Mesendoderm (in vitro differentiated cells): ENCODE measurements around the gene SLC44A2.

Experiments used
- DNase-seq: peaks from one replicate; pipeline ENCODE4 v3.0.0; 2013
- H2AK5ac ChIP-seq: 2 replicates; pipeline ENCODE4 v1.6.1; 2013; ENCODE audit warnings: low read length, inconsistent platforms
- H2BK120ac ChIP-seq: 2 replicates; pipeline ENCODE4 v1.6.1; 2013; ENCODE audit warnings: low read depth, mild to moderate bottlenecking, low read length, moderate library complexity, mixed read lengths
- H2BK15ac ChIP-seq: replicated peaks from 2 replicates; pipeline ENCODE4 v1.6.1; 2013; ENCODE audit warnings: low read depth, mild to moderate bottlenecking, moderate library complexity
- H2BK5ac ChIP-seq: 2 replicates; pipeline ENCODE4 v1.6.1; 2013; ENCODE audit warnings: low read length, inconsistent platforms
- H3K18ac ChIP-seq: 2 replicates; pipeline ENCODE4 v1.6.1; 2013; ENCODE audit warnings: mild to moderate bottlenecking, low read length, mixed read lengths
- H3K23ac ChIP-seq: one replicate; pipeline ENCODE4 v1.6.1; 2013; ENCODE audit warnings: low read length
- H3K27ac ChIP-seq: 2 replicates; pipeline ENCODE4 v1.5.1; 2013; ENCODE audit warnings: low read depth, mild to moderate bottlenecking, inconsistent platforms, low read length, moderate library complexity
- H3K27me3 ChIP-seq: 2 replicates; pipeline ENCODE4 v1.6.1; 2013; ENCODE audit warnings: low read length, control low read depth, mild to moderate bottlenecking, inconsistent platforms; ENCODE audit not compliant: insufficient read depth, poor library complexity
- H3K36me3 ChIP-seq: 2 replicates; pipeline ENCODE4 v1.6.1; 2013; ENCODE audit warnings: low read length, inconsistent platforms; ENCODE audit not compliant: control insufficient read depth, insufficient read depth
- H3K4ac ChIP-seq: one replicate; pipeline ENCODE4 v1.6.1; 2013; ENCODE audit warnings: low read depth, mild to moderate bottlenecking, low read length, moderate library complexity
- H3K4me1 ChIP-seq: 2 replicates; pipeline ENCODE4 v1.6.1; 2013; ENCODE audit warnings: low read depth, low read length, inconsistent platforms; ENCODE audit not compliant: control insufficient read depth
- H3K4me2 ChIP-seq: 2 replicates; pipeline ENCODE4 v1.6.1; 2013; ENCODE audit warnings: low read length
- H3K4me3 ChIP-seq: 2 replicates; pipeline ENCODE4 v1.5.1; 2013; ENCODE audit warnings: mild to moderate bottlenecking, low read length
- H3K56ac ChIP-seq: one replicate; pipeline ENCODE4 v1.6.1; 2013; ENCODE audit warnings: low read length
- H3K79me1 ChIP-seq: 2 replicates; pipeline ENCODE4 v1.6.1; 2013; ENCODE audit warnings: low read length, inconsistent platforms
- H3K79me2 ChIP-seq: 2 replicates; pipeline ENCODE4 v1.6.1; 2013; ENCODE audit warnings: mild to moderate bottlenecking, low read length; ENCODE audit not compliant: control insufficient read depth, insufficient read depth
- H3K9ac ChIP-seq: 2 replicates; pipeline ENCODE4 v1.6.1; 2013; ENCODE audit warnings: low read length, inconsistent platforms
- H4K5ac ChIP-seq: one replicate; pipeline ENCODE4 v1.6.1; 2013; ENCODE audit warnings: low read length
- H4K8ac ChIP-seq: one replicate; pipeline ENCODE4 v1.6.1; 2013; ENCODE audit warnings: low read depth, mild to moderate bottlenecking, control low read depth, low read length, moderate library complexity
- WGBS: extraction: QIAGEN DNeasy Blood & Tissue Kit; methylation state at CpG from one replicate; pipeline ENCODE4 v1.1.7; 2013; ENCODE audit warnings: low lambda C conversion rate, missing lambda C conversion rate; ENCODE audit not compliant: insufficient coverage; ENCODE audit errors: extremely low coverage; 5-methylcytosine and 5-hydroxymethylcytosine counted together

The SLC44A2 gene

GRCh38 chr19:10646456-10647159 is 21.3 kb downstream of the SLC44A2 start:
- no peak overlapping the region for H2BK120ac ChIP-seq
- WGBS, result no CpG with 5 or more reads among the region's 12 CpGs
- H3K79me2 ChIP-seq, result no peaks in the 10 kb centered on the region
- H2BK15ac ChIP-seq, result no peak overlapping the region
- H3K36me3 ChIP-seq, result no peaks in the 10 kb centered on the region
- no peaks in the 10 kb centered on the region for H3K27me3 ChIP-seq
- H3K4me3 ChIP-seq, result no peak overlapping the region
- H2AK5ac ChIP-seq, result no peak overlapping the region
- H3K79me1 ChIP-seq, result no peaks in the 10 kb centered on the region
- H2BK5ac ChIP-seq, result no peak overlapping the region
- no peak overlapping the region for H3K23ac ChIP-seq
- DNase-seq, result no peak
- no peak overlapping the region for H3K9ac ChIP-seq
- no peak overlapping the region for H3K18ac ChIP-seq
- H3K27ac ChIP-seq, result no peak overlapping the region
- peaks cover 6% of the 10 kb centered on the region for H3K4me1 ChIP-seq
- H4K8ac ChIP-seq, result no peak overlapping the region
- H3K4ac ChIP-seq, result no peak overlapping the region
- peak overlapping the region; percentile 56 for H3K56ac ChIP-seq
- no peak overlapping the region for H3K4me2 ChIP-seq
- H4K5ac ChIP-seq, result no peak overlapping the region

GRCh38 chr19:10648360-10648759 is 23.0 kb downstream of the SLC44A2 start:
- Histone ChIP-seq H3K4me2 (no peak overlapping the region), H3K23ac (no peak overlapping the region), H4K8ac (no peak overlapping the region), H3K4me1 (peaks cover 6% of the 10 kb centered on the region), H3K27me3 (no peaks in the 10 kb centered on the region), H2BK15ac (no peak overlapping the region), H3K9ac (no peak overlapping the region), H3K79me2 (peaks cover 4% of the 10 kb centered on the region), H3K36me3 (no peaks in the 10 kb centered on the region), H2BK5ac (no peak overlapping the region), H4K5ac (no peak overlapping the region), H3K56ac (no peak overlapping the region), H3K27ac (no peak overlapping the region), H2AK5ac (no peak overlapping the region), H3K18ac (no peak overlapping the region), H3K79me1 (peaks cover 4% of the 10 kb centered on the region), H2BK120ac (no peak overlapping the region), H3K4me3 (no peak overlapping the region), H3K4ac (no peak overlapping the region)
- no peak for DNase-seq
- WGBS, result no CpG with 5 or more reads among the region's 4 CpGs

GRCh38 chr19:10651851-10652250 is 26.5 kb downstream of the SLC44A2 start:
- Histone ChIP-seq H2AK5ac (no peak overlapping the region), H2BK5ac (no peak overlapping the region), H3K4me2 (no peak overlapping the region), H3K4me3 (no peak overlapping the region), H3K23ac (no peak overlapping the region), H3K36me3 (no peaks in the 10 kb centered on the region), H3K9ac (no peak overlapping the region), H3K4ac (no peak overlapping the region), H3K79me2 (peaks cover 27% of the 10 kb centered on the region), H4K5ac (no peak overlapping the region), H3K56ac (no peak overlapping the region), H4K8ac (no peak overlapping the region), H3K27me3 (no peaks in the 10 kb centered on the region), H2BK120ac (no peak overlapping the region), H3K4me1 (no peaks in the 10 kb centered on the region), H2BK15ac (no peak overlapping the region), H3K18ac (no peak overlapping the region), H3K27ac (no peak overlapping the region), H3K79me1 (peaks cover 6% of the 10 kb centered on the region)
- WGBS, result no CpG with 5 or more reads among the region's 4 CpGs
- DNase-seq, result no peak

GRCh38 chr19:10653482-10653731 is 28.1 kb downstream of the SLC44A2 start:
- Histone ChIP-seq H3K27ac (peak overlapping the region; percentile 85), H4K5ac (no peak overlapping the region), H3K4me1 (peaks cover 2% of the 10 kb centered on the region), H2AK5ac (peak overlapping the region; percentile 84), H2BK15ac (no peak overlapping the region), H3K4ac (peak overlapping the region; percentile 84), H3K9ac (peak overlapping the region; percentile 100), H4K8ac (peak overlapping the region; percentile 98), H2BK5ac (peak overlapping the region; percentile 85), H3K27me3 (no peaks in the 10 kb centered on the region), H3K56ac (peak overlapping the region; percentile 100), H3K79me1 (peaks cover 6% of the 10 kb centered on the region), H3K4me2 (peak overlapping the region; percentile 97), H3K23ac (peak overlapping the region; percentile 89), H3K79me2 (peaks cover 43% of the 10 kb centered on the region), H3K4me3 (peak overlapping the region; percentile 99), H2BK120ac (no peak overlapping the region), H3K36me3 (peaks cover 2% of the 10 kb centered on the region), H3K18ac (peak overlapping the region; percentile 46)
- no CpG with 5 or more reads among the region's 18 CpGs for WGBS
- DNase-seq, result no peak

GRCh38 chr19:10653732-10654609 is 28.6 kb downstream of the SLC44A2 start, which contains the start of gene ILF3:
TSS of gene ILF3 (plus strand) at chr19:10654346. CDS start at chr19:10670606, 16,260 bp downstream.
- peak within 1 kb of the TSS; percentile 100 for H3K18ac ChIP-seq
- peak within 1 kb of the TSS; percentile 97 for H3K4me2 ChIP-seq
- H2BK120ac ChIP-seq, result peak within 1 kb of the TSS; percentile 99
- H3K79me1 ChIP-seq, result peaks cover 6% of the 10 kb centered on the region
- H4K8ac ChIP-seq, result peak within 1 kb of the TSS; percentile 98
- DNase-seq, result peak; percentile 100
- H3K9ac ChIP-seq, result peak within 1 kb of the TSS; percentile 100
- H3K4me3 ChIP-seq, result peak within 1 kb of the TSS; percentile 99
- H3K79me2 ChIP-seq, result peaks cover 48% of the 10 kb centered on the region
- H3K4me1 ChIP-seq, result peaks cover 2% of the 10 kb centered on the region
- H3K56ac ChIP-seq, result peak within 1 kb of the TSS; percentile 100
- peak within 1 kb of the TSS; percentile 95 for H2AK5ac ChIP-seq
- WGBS, result no CpG with 5 or more reads among the region's 91 CpGs
- no peaks in the 10 kb centered on the region for H3K27me3 ChIP-seq
- H2BK5ac ChIP-seq, result peak within 1 kb of the TSS; percentile 85
- peaks cover 2% of the 10 kb centered on the region for H3K36me3 ChIP-seq
- H3K23ac ChIP-seq, result peak within 1 kb of the TSS; percentile 89
- H2BK15ac ChIP-seq, result no peak within 1 kb of the TSS
- H4K5ac ChIP-seq, result no peak within 1 kb of the TSS
- peak within 1 kb of the TSS; percentile 99 for H3K27ac ChIP-seq
- H3K4ac ChIP-seq, result peak within 1 kb of the TSS; percentile 100
